DOHH2 (cell line): ENCODE results near the gene YTHDC2.

Experiments
- CTCF ChIP-seq: fragments of 200-600 bp; sonication (generic); IDR thresholded peaks from one replicate; pipeline ENCODE4 v1.5.1; 2014; ENCODE audit warnings: antibody characterized with exemption, mild to moderate bottlenecking, low read depth, low read length; ENCODE audit not compliant: poor library complexity, severe bottlenecking
- EZH2phosphoT487 ChIP-seq: fragments of 200-600 bp; sonication (generic); IDR thresholded peaks from 2 replicates; pipeline ENCODE4 v1.6.1; 2017; ENCODE audit warnings: borderline replicate concordance, mild to moderate bottlenecking, antibody characterized with exemption, low read length, moderate library complexity, mixed read lengths

- TF ChIP-seq CTCF (no peak), EZH2phosphoT487 (no peak)
Observed at GRCh38 chr5:113538313-113538712, 24.8 kb downstream of the YTHDC2 start.
